Epithelial cell of proximal tubule (primary cell): Measurements from ENCODE around the gene KLHL10. TPM values are rescaled to one million over a fixed set of nuclear protein-coding genes. Genes with fewer than 3 reads are reported as not detected.
"Not testable (repeated sequence)": the region's sequence is repeated elsewhere in the genome, so short reads cannot be mapped to it uniquely, and the experiment has no call there.

Experiments used
- DNase-seq: peaks from one replicate; pipeline ENCODE4 v3.0.0-alpha.2; 2011; ENCODE audit warnings: low read depth
- H3K4me3 ChIP-seq: 2 replicates; pipeline ENCODE4 v1.5.1; 2011; ENCODE audit warnings: low read depth, mild to moderate bottlenecking, low read length
- total RNA-seq: library from RNA; depleted of rRNA; stranded (reverse); fragments of >200 nt; gene quantifications from 2 replicates; pipeline ENCODE4 v1.2.3, GENCODE V29; 2015
- TF ChIP-seq, protein P1 (sequence below): conservative IDR thresholded peaks from 2 replicates; pipeline ENCODE4 v1.5.1; 2012; ENCODE audit warnings: low read depth, mild to moderate bottlenecking, low read length

KLHL10 gene
- total RNA-seq, 1 donor from 2014 or later = not detected

DNA sequence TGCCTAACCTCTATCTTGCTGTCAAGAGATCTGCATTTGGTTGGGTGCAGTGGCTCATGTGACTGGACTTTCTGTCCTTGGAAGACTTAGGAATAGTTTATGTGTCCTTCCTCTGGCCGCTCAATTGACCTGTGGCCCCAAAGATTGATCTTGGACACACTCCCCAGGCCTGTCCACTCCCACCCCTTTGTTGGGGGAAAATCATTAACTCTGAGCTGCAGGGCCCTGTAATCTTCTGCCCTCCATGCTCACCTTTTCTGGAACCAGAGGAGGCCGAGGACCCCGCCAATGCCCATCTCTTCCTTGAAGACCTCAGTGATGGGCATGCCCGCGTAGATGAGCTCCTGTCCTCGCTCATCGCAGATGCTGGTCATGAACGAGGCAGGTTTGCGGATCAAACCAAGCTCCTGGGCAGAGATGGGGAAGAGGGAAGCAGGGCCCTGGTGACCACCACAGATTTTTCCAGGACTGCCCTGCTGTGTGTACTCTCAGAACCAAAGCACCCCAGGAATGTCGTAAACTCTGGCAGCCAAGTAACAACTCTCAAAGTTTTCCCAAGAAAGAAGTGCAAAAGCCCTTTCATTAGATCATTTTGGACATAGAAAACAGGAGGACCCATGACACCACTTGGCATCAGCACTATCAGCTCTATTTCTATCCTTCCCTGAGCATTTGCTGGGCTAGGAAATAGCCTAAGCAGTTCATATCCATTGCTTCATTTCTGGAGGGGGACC is 36.1 kb downstream of the KLHL10 start:
- H3K4me3 ChIP-seq = no peak overlapping the region
- TF ChIP-seq, protein P1, sequence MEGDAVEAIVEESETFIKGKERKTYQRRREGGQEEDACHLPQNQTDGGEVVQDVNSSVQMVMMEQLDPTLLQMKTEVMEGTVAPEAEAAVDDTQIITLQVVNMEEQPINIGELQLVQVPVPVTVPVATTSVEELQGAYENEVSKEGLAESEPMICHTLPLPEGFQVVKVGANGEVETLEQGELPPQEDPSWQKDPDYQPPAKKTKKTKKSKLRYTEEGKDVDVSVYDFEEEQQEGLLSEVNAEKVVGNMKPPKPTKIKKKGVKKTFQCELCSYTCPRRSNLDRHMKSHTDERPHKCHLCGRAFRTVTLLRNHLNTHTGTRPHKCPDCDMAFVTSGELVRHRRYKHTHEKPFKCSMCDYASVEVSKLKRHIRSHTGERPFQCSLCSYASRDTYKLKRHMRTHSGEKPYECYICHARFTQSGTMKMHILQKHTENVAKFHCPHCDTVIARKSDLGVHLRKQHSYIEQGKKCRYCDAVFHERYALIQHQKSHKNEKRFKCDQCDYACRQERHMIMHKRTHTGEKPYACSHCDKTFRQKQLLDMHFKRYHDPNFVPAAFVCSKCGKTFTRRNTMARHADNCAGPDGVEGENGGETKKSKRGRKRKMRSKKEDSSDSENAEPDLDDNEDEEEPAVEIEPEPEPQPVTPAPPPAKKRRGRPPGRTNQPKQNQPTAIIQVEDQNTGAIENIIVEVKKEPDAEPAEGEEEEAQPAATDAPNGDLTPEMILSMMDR = no peak

DNA sequence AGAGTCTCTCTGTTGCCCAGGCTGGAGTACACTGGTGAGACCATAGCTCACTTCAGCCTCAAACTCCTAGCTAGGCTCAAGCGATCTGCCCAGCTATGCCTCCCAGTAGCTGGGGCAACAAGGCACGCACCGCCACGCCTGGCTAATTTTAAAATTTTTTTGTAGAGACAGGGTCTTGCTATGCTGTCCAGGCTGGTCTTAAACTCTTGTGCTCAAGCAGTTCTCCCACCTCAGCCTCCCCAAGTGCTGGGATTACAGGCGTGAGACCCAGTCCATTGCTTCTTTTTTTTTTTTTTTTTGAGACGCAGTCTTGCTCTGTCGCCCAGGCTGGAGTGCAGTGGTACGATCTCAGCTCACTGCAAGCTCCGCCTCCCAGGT is 36.7 kb downstream of the KLHL10 start:
- not testable (repeated sequence) for DNase-seq, H3K4me3 ChIP-seq

More for the DNA sequence above, 36.1 kb downstream of the KLHL10 start:
- no peak for DNase-seq

DNA sequence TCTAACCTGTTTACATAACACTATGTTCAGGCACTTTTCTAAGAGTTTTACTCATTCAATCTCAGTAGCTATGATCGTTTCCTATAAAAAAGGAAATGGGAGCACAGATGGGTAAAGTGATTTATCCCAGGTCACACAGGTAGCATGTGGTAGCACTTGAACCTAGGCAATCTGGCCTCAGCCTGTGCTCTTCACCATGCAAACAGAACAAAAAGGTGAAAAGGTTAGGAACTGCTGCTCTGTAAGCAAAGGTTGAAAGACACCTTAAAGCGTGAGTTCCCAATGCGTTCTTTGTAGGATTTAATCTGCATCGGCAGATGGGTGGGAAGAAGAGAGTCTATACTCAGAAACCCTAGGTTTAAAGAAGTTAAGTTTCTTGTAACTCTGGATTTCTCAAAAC is 42.5 kb downstream of the KLHL10 start:
- TF ChIP-seq, protein P1 = no peak
- DNase-seq = no peak

DNA sequence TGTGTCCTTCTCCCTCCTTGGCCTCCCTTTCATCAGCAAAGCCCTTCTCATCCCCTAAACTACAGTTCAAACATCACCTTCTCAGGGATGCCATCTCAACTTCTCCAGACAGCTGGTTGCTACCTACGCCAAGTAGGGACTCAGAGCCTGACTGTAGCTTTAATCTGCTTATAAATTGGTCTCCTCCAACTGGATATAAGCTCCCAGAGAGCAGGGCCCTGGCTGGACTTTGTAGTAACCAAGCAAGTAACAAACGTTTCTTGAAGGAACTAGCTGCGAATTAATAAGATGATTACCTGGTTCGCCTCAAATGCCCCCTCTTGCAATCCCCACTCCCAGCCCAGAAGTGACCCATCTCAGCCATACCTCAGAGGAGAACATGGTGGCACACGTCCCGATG is 45.1 kb downstream of the KLHL10 start:
- TF ChIP-seq, protein P1 = no peak
- no peak for DNase-seq

More for the DNA sequence above, 42.5 kb downstream of the KLHL10 start:
- no peak overlapping the region for H3K4me3 ChIP-seq

DNA sequence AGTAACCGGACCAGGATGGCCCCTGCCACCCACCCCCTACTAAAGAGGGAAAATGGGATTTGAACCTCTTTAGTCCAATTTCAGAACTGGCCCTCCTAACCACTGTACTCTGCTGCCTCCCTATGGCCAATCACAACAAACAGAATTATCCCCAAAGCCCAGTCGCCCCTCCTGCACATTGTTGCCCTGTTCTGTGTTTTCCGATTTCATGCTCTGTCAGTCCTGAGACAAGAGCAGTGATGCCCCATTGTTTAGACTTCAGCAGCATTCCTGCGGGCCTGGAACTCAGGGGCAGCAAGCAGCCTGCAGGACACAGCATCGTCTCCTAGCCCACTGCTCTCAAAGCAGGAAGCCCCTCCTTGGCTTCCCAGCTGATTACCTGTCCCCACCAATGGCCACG is 48.1 kb downstream of the KLHL10 start:
- H3K4me3 ChIP-seq = no peak overlapping the region
- TF ChIP-seq, protein P1 = peak; percentile 31
- no peak for DNase-seq

More for the DNA sequence above, 45.1 kb downstream of the KLHL10 start:
- H3K4me3 ChIP-seq = no peak overlapping the region

DNA sequence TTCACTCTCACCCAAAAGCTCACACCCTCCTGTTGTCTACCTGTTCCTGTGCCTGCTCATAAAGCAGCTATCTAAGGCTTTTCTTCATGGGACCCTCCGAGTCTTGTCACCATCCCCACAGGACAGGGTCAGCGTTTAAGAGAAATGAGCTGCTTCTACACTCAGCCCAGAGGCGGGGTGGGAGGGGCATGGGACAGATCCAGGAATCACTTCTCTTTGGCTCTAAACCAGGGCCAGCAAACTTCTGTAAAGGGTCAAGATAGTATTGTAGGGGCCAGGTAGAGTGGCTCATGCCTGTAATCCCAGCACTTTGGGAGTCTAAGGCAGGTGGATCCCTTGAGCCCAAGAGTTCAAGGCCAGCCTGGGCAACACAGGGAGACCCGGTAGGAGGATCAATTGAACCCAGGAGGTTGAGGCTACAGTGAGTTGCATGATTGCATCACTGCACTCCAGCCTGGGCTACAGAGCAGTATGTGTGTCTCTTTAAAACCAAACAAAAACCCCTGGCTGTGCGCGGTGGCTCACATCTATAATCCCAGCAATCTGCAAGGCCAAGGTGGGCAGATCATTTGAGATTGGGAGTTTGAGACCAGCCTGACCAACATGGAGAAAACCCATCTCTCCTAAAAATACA is 50.8 kb downstream of the KLHL10 start:
- no peak for DNase-seq
- no peak overlapping the region for H3K4me3 ChIP-seq
- TF ChIP-seq, protein P1 = no peak

DNA sequence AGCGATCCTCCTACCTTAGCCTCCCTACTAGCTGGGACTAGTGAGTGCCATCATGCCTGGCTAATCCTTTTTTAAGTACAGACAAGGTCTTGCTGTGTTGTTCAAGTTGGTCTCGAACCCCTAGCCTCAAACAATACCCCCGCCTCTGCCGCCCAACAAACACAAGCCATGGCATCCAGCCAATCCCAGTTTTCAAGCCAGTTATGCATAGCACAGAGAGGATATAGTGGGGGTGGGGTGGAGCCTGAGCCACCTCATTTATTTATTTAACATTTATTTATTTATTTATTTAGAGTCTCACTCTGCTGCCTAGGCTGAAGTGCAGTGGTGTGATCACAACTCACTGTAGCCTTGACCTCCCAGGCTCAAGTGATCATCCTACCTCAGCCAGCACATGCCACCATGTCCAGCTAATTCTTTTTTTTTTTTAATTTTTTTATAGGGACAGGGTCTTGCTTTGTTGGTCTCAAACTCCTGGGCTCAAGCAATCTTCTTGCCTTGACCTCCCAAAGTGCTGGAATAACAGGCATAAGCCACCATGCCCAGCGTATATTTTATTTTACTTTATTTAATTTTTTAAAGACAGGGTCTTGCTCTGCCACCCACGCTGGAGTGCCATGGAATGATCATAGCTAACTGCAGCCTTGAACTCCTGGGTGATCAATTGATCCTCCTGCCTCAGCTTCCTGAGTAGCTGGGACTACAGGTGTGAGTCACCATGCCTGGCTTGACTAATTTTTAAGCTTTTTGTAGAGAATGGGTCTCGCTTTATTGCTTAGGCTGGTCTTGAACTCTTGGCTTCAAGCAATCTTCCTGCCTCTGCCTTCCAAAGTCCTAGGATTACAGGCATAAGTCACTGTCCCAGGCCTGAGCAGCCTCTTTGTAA is 53.8 kb downstream of the KLHL10 start:
- no peak overlapping the region for H3K4me3 ChIP-seq
- DNase-seq = no peak
- TF ChIP-seq, protein P1 = no peak
